Activated B cell treated with CpG ODN at 0.5 μM for 24 hours (primary cell): ENCODE data around the gene PHACTR3. TPM values are rescaled to one million over a fixed set of nuclear protein-coding genes. Genes with fewer than 3 reads are reported as not detected.

ENCODE experiments used
- ATAC-seq: fragments of 200-7000 bp; cut with Tn5 transposase; one replicate; pipeline ENCODE4 v1.10.0; 2021; ENCODE audit warnings: low read depth, mild to moderate bottlenecking, moderate library complexity
- CTCF ChIA-PET: fragments of 350-600 bp; sonication (Branson Sonifier 250); formaldehyde crosslinking; loops from one replicate; lab custom pipeline; 2021; ENCODE audit warnings: antibody characterized with exemption; lab: Charles Lee
- POLR2A ChIA-PET: fragments of 350-600 bp; sonication (Branson Sonifier 250); formaldehyde crosslinking; loops from one replicate; lab custom pipeline; 2021; ENCODE audit warnings: antibody characterized with exemption; lab: Charles Lee
- DNase-seq: peaks from one replicate; pipeline ENCODE4 v3.0.0; 2022
- H3K27ac Mint-ChIP-seq: one replicate; pipeline ENCODE4 v1.8.0; 2020; ENCODE audit warnings: mixed read lengths
- H3K27me3 Mint-ChIP-seq: one replicate; pipeline ENCODE4 v1.8.0; 2021; ENCODE audit warnings: mixed read lengths
- H3K36me3 Mint-ChIP-seq: one replicate; pipeline ENCODE4 v1.8.0; 2021; ENCODE audit warnings: low read depth, mixed read lengths
- H3K4me1 Mint-ChIP-seq: one replicate; pipeline ENCODE4 v1.8.0; 2021; ENCODE audit warnings: mixed read lengths
- H3K4me3 Mint-ChIP-seq: one replicate; pipeline ENCODE4 v1.8.0; 2020; ENCODE audit warnings: mild to moderate bottlenecking, mixed read lengths
- H3K9me3 Mint-ChIP-seq: one replicate; pipeline ENCODE4 v1.8.0; 2020; ENCODE audit warnings: mixed read lengths
- intact Hi-C: fragments of 100-400 bp; cut with micrococcal nuclease; formaldehyde crosslinking; loops from one replicate; pipeline ENCODE4 v1.15.1; 2024
- total RNA-seq: library from RNA; stranded (reverse); gene quantifications from 2 replicates; pipeline ENCODE4 v1.2.3, GENCODE V29; 2022
- TF ChIP-seq, protein P1 (sequence below): fragments of 200-600 bp; IDR thresholded peaks from one replicate; pipeline ENCODE4 v1.8.0; 2022; ENCODE audit warnings: antibody characterized with exemption, mild to moderate bottlenecking

The PHACTR3 gene
- total RNA-seq, 1 donor from 2014 or later = not detected

DNA sequence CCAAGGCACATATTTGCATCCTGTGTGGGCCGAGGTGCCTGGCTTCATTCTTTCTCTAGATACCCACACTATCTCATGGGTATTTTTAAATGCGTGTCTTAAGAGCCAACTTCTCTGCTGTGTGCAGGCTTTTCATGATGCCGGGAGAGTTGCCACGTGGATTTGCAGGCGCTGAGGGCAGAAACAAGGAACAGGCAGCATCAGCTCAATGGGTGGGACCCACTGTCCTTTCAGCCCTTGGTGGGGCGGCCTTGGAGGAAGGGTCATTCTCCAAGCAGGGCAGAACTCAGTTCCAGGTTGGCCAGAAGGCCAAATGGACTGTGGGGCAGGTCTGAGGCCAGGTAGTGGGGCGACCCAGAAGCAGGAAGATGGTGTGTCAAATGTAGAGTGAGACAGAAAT, 84.7 kb downstream of the PHACTR3 start:
- CTCF ChIA-PET = no interaction called here
- TF ChIP-seq, protein P1, sequence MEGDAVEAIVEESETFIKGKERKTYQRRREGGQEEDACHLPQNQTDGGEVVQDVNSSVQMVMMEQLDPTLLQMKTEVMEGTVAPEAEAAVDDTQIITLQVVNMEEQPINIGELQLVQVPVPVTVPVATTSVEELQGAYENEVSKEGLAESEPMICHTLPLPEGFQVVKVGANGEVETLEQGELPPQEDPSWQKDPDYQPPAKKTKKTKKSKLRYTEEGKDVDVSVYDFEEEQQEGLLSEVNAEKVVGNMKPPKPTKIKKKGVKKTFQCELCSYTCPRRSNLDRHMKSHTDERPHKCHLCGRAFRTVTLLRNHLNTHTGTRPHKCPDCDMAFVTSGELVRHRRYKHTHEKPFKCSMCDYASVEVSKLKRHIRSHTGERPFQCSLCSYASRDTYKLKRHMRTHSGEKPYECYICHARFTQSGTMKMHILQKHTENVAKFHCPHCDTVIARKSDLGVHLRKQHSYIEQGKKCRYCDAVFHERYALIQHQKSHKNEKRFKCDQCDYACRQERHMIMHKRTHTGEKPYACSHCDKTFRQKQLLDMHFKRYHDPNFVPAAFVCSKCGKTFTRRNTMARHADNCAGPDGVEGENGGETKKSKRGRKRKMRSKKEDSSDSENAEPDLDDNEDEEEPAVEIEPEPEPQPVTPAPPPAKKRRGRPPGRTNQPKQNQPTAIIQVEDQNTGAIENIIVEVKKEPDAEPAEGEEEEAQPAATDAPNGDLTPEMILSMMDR = no peak
- H3K4me1 Mint-ChIP-seq = no peaks in the 10 kb centered on the region
- no peaks in the 10 kb centered on the region for H3K9me3 Mint-ChIP-seq
- no peak overlapping the region for H3K27ac Mint-ChIP-seq
- no peaks in the 10 kb centered on the region for H3K36me3 Mint-ChIP-seq
- intact Hi-C loops = no loop called here
- H3K4me3 Mint-ChIP-seq = no peak overlapping the region
- no peak for ATAC-seq
- POLR2A ChIA-PET = no interaction called here
- peaks cover 5% of the 10 kb centered on the region for H3K27me3 Mint-ChIP-seq
- DNase-seq = no peak

DNA sequence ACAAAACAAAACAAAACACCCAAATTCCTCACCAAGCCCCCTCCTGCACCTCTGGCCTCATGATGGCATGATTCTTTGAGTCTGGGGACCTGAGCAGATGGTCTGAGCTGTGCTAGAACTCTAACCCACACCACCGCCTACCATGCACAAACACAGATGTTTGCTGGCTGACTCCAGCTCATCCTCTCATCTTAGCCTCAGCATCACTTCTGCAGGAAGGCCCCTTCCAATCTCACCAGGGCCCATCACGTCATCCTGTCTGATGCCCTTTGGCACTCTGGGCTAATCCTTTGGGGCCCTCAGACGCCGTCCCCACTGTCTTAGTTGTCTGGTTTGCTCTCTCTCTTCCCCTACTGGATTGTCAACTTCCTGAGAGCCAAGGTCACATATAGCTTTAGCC, 85.8 kb downstream of the PHACTR3 start:
- H3K4me1 Mint-ChIP-seq = no peaks in the 10 kb centered on the region
- ChIA-PET CTCF (no interaction called here), POLR2A (no interaction called here)
- TF ChIP-seq, protein P1 = no peak
- H3K9me3 Mint-ChIP-seq = no peaks in the 10 kb centered on the region
- no peak overlapping the region for H3K27ac Mint-ChIP-seq
- intact Hi-C loops = no loop called here
- peaks cover 5% of the 10 kb centered on the region for H3K27me3 Mint-ChIP-seq
- H3K36me3 Mint-ChIP-seq = no peaks in the 10 kb centered on the region
- no peak for DNase-seq
- no peak overlapping the region for H3K4me3 Mint-ChIP-seq
- ATAC-seq = no peak

DNA sequence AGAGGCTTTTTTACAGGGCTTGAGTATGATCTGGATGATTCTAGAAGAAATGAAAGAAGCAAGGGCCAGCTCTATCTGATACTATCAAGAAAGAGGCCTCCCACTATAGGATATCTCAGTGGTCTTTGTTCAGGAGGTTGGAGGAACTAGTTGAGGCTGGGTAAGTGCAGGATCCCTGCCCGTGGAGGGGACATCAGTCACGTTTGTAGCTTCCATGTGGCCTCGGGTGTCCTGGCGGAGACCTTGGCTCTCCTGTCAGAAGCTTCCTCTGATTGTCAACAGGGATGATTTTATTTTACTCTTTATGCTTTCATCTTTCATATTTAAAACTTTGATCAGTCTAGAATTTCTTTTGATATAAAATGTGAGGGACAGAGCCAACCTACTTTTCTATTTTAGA, 86.6 kb downstream of the PHACTR3 start:
- intact Hi-C loops = no loop called here
- DNase-seq (no peak), ATAC-seq (no peak)
- no peaks in the 10 kb centered on the region for H3K4me1 Mint-ChIP-seq
- H3K4me3 Mint-ChIP-seq = no peak overlapping the region
- H3K27me3 Mint-ChIP-seq = peaks cover 5% of the 10 kb centered on the region
- POLR2A ChIA-PET = no interaction called here
- no peaks in the 10 kb centered on the region for H3K36me3 Mint-ChIP-seq
- TF ChIP-seq, protein P1 = no peak
- H3K9me3 Mint-ChIP-seq = no peaks in the 10 kb centered on the region
- no peak overlapping the region for H3K27ac Mint-ChIP-seq
- CTCF ChIA-PET = no interaction called here

DNA sequence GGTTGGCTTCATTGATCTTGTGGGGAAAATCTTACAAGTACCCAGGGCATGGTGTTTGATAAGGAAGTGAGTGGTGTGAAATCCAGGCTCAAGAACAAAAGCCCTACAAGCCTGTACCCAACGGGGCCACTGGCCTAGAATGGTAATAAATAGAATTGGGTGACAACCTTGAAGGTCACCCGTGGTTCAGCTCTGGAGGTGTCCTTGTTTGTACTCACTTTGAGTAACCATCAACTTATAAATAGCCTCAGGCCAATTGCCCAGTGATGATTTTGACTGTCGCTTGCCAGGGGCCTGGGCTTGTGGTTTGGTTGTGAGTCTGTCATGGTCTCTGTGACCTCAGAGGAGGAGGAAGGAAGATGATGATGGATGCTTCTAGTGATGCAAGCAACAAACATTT, 87.8 kb downstream of the PHACTR3 start:
- Mint-ChIP-seq H3K4me3 (no peak overlapping the region), H3K36me3 (no peaks in the 10 kb centered on the region), H3K9me3 (no peaks in the 10 kb centered on the region), H3K4me1 (no peaks in the 10 kb centered on the region), H3K27ac (no peak overlapping the region), H3K27me3 (peaks cover 5% of the 10 kb centered on the region)
- intact Hi-C loops = no loop called here
- CTCF ChIA-PET = no interaction called here
- DNase-seq = no peak
- no peak for ATAC-seq
- TF ChIP-seq, protein P1 = no peak
- POLR2A ChIA-PET = no interaction called here

DNA sequence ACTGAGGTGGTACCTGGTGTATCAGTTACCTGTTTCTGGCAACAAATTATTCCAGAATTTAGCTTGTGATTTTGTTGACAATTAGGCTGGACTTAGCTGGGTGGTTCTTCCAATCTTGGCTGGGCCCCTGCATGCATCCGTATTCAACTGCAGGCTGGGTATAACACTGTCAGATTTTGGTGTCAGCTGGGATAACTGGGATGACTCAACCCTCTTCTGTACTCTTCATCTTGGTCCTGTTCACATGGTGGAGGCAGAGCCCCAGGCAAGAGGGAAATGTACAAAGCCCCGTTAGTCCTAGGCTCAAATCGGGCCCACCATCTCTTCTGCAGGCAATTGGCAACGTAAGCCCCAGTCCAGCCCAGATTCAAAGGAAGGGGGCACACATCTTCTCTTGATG, 89.2 kb downstream of the PHACTR3 start:
- ATAC-seq (no peak), DNase-seq (no peak)
- TF ChIP-seq, protein P1 = no peak
- no peak overlapping the region for H3K4me3 Mint-ChIP-seq
- H3K27me3 Mint-ChIP-seq = peaks cover 5% of the 10 kb centered on the region
- H3K36me3 Mint-ChIP-seq = no peaks in the 10 kb centered on the region
- intact Hi-C loops = no loop called here
- H3K4me1 Mint-ChIP-seq = no peaks in the 10 kb centered on the region
- H3K27ac Mint-ChIP-seq = no peak overlapping the region
- ChIA-PET POLR2A (no interaction called here), CTCF (no interaction called here)
- H3K9me3 Mint-ChIP-seq = no peaks in the 10 kb centered on the region
